ENCODE data around the gene KRT78.

Gene KRT78

GRCh38 chr12:52822771-52823510 is 25.9 kb downstream of the KRT78 start:
- DNase-seq = no peak

DNA sequence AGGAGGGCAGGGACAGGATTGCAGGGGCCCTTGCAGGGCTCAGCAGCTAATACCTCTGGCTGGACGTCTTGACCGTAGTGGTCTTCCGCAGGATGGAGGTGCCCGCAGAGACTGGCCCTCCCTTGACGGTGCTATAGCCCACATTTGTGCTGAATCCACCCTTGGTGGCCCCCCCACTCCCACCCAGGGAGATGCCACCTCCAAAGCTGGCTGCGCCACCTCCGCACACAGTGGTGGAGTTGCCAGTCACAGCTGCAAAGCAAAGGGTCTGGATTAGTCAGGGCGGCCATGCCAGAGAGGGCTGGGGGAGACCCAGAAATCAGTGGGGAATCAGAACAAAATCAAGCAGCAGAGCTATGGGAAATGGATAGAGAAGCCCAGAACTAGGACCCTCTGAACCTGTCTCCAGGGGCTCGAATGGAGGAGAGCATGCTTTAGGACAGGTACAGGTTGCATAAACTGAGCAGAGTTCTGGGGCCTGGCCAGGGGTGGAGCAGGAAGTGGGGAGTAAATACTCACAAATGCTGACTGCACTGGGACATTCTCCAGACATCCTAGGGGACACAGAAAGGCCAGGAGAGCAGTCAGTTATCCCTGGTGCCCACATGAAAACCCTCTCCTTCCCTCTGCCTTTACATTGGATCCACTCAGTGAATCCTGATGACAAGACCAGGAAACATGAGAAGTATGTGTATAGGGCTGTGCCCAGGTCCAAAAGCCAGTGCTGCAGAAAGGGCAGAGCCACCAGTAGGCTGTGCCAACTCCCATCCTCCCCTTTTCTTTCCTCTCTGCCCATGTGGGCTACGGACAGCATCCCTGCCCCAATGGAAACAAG is 26.8 kb downstream of the KRT78 start:
- DNase-seq = no peak

GRCh38 chr12:52821071-52821730 is 27.6 kb downstream of the KRT78 start:
- no peak for DNase-seq

- no peak for DNase-seq
These were observed 28.3 kb downstream of the KRT78 start for GRCh38 chr12:52820521-52820920.

DNA sequence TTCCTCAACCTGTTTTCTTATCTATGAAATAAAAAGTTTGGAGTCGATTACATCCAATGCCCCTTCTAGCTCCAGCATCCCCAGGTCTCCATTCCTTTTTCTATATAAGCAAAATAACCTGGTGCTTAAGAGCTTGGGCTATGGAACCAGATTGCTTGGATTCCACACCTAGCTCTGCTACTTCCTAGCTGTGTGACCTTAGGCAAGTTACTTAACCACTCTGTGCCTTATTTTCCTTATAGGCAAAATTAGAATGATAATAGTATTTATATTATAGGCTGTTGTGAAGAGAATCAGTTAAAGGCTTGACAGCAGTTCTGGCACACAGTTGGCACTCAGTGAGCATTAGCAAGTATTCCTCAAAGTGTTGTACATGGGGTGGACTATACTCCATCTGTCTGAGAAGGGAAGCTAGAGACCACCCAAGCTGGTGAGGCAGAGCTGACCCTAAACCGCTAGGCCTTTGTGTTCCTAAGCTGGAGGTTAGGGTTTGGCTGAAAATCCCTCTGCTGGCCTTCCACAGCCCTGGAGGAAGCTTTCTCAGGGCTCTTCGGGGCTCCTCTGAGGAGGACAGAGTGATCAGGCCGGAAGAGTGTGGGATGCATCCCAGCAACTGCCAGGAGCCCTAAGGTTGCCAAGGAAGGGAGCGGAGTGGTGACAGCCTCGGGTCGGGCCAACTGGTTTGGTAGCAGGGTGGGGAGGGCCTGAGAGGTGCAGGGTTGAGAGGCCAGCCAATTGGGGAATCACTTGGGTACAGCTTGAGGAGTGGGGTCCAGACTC is 28.9 kb downstream of the KRT78 start:
- no peak for DNase-seq

GRCh38 chr12:52818887-52819420 is 29.8 kb downstream of the KRT78 start:
- no peak for DNase-seq

GRCh38 chr12:52818388-52818787 is 30.4 kb downstream of the KRT78 start:
- no peak for DNase-seq

- no peak for DNase-seq
These were observed 31.0 kb downstream of the KRT78 start for GRCh38 chr12:52817699-52818238.

- no peak for DNase-seq
These were observed 31.6 kb downstream of the KRT78 start for GRCh38 chr12:52817003-52817698.

DNA sequence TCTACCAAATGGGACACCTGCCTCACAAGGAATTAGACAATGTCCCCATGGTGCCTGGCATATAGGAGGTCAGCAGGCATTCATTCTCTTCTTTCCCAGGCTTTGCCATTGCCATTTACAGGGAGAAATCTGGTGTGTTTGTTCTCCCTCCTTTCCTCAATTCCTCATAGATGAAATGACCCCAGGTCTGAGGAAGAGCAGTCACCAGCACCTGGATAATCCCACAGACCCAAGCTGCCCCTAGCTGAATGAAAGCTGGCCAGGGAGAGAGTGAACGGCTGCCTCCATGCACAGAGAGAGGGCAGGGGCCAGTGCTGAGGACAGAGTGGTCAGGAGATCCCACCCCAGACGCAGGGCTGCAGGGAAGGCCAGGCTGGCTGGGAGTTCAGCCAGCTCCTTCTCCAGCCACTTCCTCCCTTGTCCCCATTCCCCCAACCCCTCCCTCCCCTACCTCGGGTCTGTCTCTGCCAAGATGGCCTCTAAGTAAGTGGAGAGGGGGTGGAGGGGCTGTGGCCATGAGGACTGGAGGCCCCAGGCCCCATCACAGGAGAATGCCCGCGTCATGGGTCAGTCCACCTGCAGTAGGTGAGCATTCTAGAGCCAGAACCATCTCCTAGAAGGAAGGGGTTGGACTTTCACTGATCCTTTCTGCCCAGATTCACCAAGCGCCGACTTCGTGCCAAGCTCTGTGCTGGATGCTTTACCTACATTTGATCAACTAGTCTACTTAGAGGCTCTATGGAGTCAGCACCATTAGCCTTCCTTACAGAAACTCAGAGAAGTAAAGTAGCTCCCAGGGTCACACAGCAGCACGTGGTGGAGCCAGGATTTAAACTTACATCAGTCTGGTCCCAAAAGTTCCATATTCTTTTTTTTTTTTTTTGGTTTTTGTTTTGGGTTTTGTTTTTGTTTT is 32.9 kb downstream of the KRT78 start:
- DNase-seq = no peak

GRCh38 chr12:52815161-52815560 is 33.6 kb downstream of the KRT78 start:
- no peak for DNase-seq

DNA sequence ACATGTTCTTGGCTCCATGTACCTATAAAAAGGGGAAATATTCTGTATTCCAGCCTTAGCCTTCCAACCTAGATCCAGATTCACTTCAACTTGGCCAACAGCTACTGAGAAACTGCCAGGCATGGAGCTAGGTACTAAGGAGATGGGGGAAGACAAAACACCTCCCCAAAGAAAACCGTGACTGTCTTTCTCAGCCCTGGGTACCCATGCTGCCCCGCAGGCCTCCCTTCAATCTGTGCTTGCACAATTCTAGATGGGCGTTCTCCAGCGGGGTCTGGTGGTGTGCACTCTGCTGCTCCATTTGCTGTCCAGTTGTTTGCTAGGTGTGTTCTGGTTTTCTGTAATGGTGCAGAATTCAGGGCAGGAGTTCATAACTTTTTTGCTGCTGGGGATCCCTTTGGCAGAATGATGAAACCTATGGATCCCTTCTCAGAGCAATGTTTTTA is 34.1 kb downstream of the KRT78 start:
- no peak for DNase-seq

GRCh38 chr12:52813885-52814709 is 34.7 kb downstream of the KRT78 start, which contains the start of gene KRT4:
Gene KRT4 (minus strand): TSS chr12:52814116. CDS start chr12:52814058, 58 bp downstream.
- DNase-seq = no peak

DNA sequence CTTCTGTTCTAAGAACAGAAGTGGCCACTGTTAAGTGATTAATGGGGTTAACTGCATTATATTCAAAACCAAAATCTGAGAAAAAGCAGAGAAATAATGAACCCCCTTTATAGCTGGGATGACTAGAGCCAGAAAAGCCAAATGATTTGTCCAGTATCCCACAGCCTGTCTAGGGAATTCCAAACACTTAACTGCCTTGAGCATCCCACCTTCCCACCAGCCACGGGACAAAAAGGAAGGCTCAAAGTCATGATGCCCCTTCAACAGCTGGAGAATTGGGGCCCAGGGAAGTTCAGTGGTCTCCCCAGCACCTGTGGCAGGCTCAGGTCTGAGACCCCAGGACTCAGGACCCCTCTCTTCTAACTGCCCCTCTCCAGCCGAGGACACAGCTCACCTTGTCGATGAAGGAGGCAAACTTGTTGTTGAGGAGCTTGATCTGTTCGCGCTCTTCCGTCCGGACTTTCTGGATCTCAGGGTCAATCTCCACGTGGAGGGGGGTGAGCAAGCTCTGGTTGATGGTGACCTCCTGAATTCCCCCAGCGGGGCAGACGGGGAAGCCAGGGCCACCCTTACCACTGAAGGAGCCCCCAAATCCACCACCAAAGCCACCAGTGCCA is 35.5 kb downstream of the KRT78 start:
- no peak for DNase-seq

- DNase-seq = no peak
These were observed 36.0 kb downstream of the KRT78 start for GRCh38 chr12:52812749-52813148.

DNA sequence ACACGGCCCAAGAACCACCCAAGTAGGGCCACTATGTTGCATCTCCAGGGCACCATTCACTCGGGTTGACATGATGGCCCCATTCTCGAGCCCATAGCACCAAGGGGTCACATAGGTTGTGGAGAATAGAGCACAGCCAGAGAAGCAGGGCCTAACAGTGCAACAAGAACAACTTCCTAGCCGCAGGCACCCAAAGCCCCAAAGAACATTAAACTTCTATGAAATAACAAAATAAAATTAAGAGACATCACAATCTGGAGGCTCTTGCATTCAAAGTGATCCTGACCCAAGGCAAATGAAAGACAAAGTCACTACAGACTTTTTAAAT is 36.8 kb downstream of the KRT78 start:
- no peak for DNase-seq

DNA sequence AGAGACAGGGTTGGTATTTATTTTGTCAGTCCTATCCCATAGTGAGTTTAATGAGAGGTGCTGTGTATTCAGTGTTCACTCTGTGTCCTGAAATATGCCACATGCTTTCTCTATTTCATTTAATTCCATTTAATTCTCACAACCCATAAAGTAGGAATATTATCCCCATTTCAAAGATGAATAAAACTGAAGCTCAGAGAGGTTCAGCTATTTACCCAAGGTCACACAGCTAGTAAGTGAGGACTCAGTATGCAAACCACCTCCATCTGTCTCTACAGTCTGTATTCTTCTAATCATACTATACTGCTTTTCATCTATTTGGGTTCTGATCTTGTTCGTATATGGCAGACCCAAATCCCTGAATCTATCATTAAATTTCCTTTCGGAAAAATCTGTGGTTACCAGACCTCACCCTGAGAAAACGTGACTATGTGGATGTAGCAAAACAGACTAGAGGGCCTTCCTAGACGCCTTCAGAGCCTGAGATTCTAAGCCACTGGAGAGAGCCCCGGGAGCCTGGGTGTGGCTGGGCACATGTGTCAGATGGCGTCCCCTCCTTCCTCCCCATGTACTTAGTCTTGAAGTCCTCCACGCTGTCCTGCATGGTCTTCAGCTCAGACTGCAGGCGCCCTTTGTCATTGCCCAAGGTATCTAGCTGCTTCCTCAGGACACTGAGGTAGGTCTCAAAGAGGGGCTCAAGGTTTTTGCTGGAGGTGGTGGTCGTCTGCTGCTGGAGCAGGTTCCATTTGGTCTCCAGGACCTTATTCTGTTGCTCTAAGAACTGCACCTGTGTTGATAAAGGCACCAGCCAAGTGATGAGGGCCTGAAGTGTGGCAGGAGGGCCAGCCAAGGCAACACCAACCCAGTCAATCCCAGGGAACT is 37.4 kb downstream of the KRT78 start:
- DNase-seq = no peak

DNA sequence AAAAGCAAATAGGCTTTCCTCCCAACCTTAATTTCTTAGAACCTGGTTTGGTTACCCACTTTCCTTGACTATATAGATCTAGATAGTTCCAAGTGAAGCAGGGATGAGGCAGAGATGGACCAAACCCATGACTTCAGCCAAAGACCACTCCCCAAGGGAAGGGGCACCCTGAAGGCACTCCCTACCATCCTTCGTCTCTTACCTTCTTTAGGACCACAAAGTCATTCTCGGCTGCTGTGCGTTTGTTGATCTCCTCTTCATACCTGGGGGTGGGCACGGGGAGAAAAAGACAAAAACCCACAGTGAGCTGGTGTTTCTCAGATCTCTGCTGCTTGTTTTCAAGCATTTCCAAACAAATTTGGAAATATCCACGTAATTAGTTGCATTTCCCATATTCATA is 38.2 kb downstream of the KRT78 start:
- DNase-seq = no peak

Data from NK-92 treated with Interleukin-12 subunit alpha and Interleukin-12 subunit beta, amount 100 ng/mL, for 24 hours (cell line).